ENCODE data around the gene EXO5. TPM values are rescaled to one million over a fixed set of nuclear protein-coding genes. Genes with fewer than 3 reads are reported as not detected.

Gene EXO5
- total RNA-seq, 3 donors from 2014 or later = 4.9 to 8.8 (median 8.2) TPM

GRCh38 chr1:40507973-40508372 lies 594 bp upstream of the EXO5 start:
- peak overlapping the region; percentile 52 for H3K4me3 ChIP-seq
- TF ChIP-seq CTCF (IDR thresholded peaks at IDR 0.05) = no peak
- H3K4me1 ChIP-seq (ENCODE audit: low read depth) = peaks cover 12% of the 10 kb centered on the region
- intact Hi-C loops (cut with DNase I, micrococcal nuclease) = no loop called here
- no peak for DNase-seq
- no peaks in the 10 kb centered on the region for H3K36me3 ChIP-seq (ENCODE audit: low read depth)
- no peak for ATAC-seq
- peaks cover 42% of the 10 kb centered on the region for H3K9me3 ChIP-seq

- Histone ChIP-seq H3K4me1 (ENCODE audit: low read depth) (no peaks in the 10 kb centered on the region), H3K4me3 (no peak overlapping the region), H3K36me3 (ENCODE audit: low read depth) (no peaks in the 10 kb centered on the region), H3K9me3 (peaks cover 51% of the 10 kb centered on the region)
- no peak for TF ChIP-seq CTCF (IDR thresholded peaks at IDR 0.05)
- DNase-seq = no peak
- intact Hi-C loops (cut with DNase I, micrococcal nuclease) = no loop called here
- no peak for ATAC-seq
Observed at GRCh38 chr1:40519517-40519916, 10.9 kb downstream of the EXO5 start.

- DNase-seq (no peak), ATAC-seq (no peak)
- no peak for TF ChIP-seq CTCF (IDR thresholded peaks at IDR 0.05)
- Histone ChIP-seq H3K4me3 (peak overlapping the region; percentile 24), H3K36me3 (ENCODE audit: low read depth) (no peaks in the 10 kb centered on the region), H3K9me3 (peaks cover 5% of the 10 kb centered on the region), H3K4me1 (ENCODE audit: low read depth) (peaks cover 6% of the 10 kb centered on the region)
- intact Hi-C loops (cut with DNase I, micrococcal nuclease) = no loop called here
Observed at GRCh38 chr1:40530735-40531380, 22.3 kb downstream of the EXO5 start.

- DNase-seq = peak; percentile 87 to 92 (median 90)
- intact Hi-C loops (cut with DNase I, micrococcal nuclease) = no loop called here
- TF ChIP-seq CTCF (IDR thresholded peaks at IDR 0.05) = no peak
- Histone ChIP-seq H3K36me3 (ENCODE audit: low read depth) (no peaks in the 10 kb centered on the region), H3K9me3 (no peaks in the 10 kb centered on the region), H3K4me3 (peak within 1 kb of the TSS; percentile 24), H3K4me1 (ENCODE audit: low read depth) (peaks cover 6% of the 10 kb centered on the region)
- ATAC-seq = peak; percentile 99
Observed at GRCh38 chr1:40531381-40532061, 23.0 kb downstream of the EXO5 start, which contains the start of gene ZNF684. Gene ZNF684, plus strand, starts transcription at chr1:40531637. Its CDS starts 1,530 bp downstream, at chr1:40533167.

- intact Hi-C loops (cut with DNase I, micrococcal nuclease) = no loop called here
- ATAC-seq = no peak
Observed at GRCh38 chr1:40532062-40532389, 23.5 kb downstream of the EXO5 start.

More at GRCh38 chr1:40532062-40532389, 23.5 kb downstream of the EXO5 start:
- H3K4me1 ChIP-seq (ENCODE audit: low read depth) = peaks cover 6% of the 10 kb centered on the region
- peak overlapping the region; percentile 24 for H3K4me3 ChIP-seq
- DNase-seq = no peak
- H3K36me3 ChIP-seq (ENCODE audit: low read depth) = no peaks in the 10 kb centered on the region
- no peak for TF ChIP-seq CTCF (IDR thresholded peaks at IDR 0.05)
- no peaks in the 10 kb centered on the region for H3K9me3 ChIP-seq
